Activated naive CD4-positive, alpha-beta T cell treated with anti-CD3 and anti-CD28 coated beads, Interleukin-2, amount 10 ng/mL, durations not matched to agents 7 days and 5 days (primary cell): ENCODE measurements around the gene BLACAT1.
"Not testable (repeated sequence)": the region's sequence is repeated elsewhere in the genome, so short reads cannot be mapped to it uniquely, and the experiment has no call there.

Source experiments
- CTCF ChIA-PET: fragments of 350-600 bp; sonication (Branson Sonifier 250); formaldehyde crosslinking; loops from one replicate; lab custom pipeline; 2021; ENCODE audit warnings: antibody characterized with exemption; lab: Charles Lee
- DNase-seq: peaks from one replicate; pipeline ENCODE4 v3.0.0-alpha.2; 2020
- H3K27ac Mint-ChIP-seq: one replicate; pipeline ENCODE4 v1.8.0; 2021; ENCODE audit warnings: mild to moderate bottlenecking, moderate library complexity, mixed read lengths
- H3K27me3 Mint-ChIP-seq: one replicate; pipeline ENCODE4 v1.8.0; 2021; ENCODE audit warnings: mild to moderate bottlenecking, mixed read lengths
- H3K36me3 Mint-ChIP-seq: one replicate; pipeline ENCODE4 v1.8.0; 2021; ENCODE audit warnings: mixed read lengths
- H3K4me1 Mint-ChIP-seq: one replicate; pipeline ENCODE4 v1.8.0; 2021; ENCODE audit warnings: mixed read lengths
- H3K4me3 Mint-ChIP-seq: one replicate; pipeline ENCODE4 v1.8.0; 2021; ENCODE audit warnings: mild to moderate bottlenecking, moderate library complexity, mixed read lengths
- H3K9me3 Mint-ChIP-seq: one replicate; pipeline ENCODE4 v1.8.0; 2021; ENCODE audit warnings: mixed read lengths

The BLACAT1 gene

GRCh38 chr1:205478985-205479384 lies 23.1 kb upstream of the BLACAT1 start:
- H3K36me3 Mint-ChIP-seq, H3K4me3 Mint-ChIP-seq, H3K27ac Mint-ChIP-seq, DNase-seq: not testable (repeated sequence)
- Mint-ChIP-seq H3K9me3 (peaks cover 15% of the 10 kb centered on the region), H3K4me1 (peaks cover 19% of the 10 kb centered on the region), H3K27me3 (peaks cover 54% of the 10 kb centered on the region)
- CTCF ChIA-PET: interaction anchor here (1.6 kb wide), 1 partner anchor 9 kb away, joined by 7 read pairs; no protein-coding TSS in a partner anchor

GRCh38 chr1:205477759-205478247 lies 22.0 kb upstream of the BLACAT1 start:
- Mint-ChIP-seq H3K4me3 (no peak overlapping the region), H3K36me3 (no peaks in the 10 kb centered on the region), H3K9me3 (peaks cover 15% of the 10 kb centered on the region), H3K27me3 (peaks cover 53% of the 10 kb centered on the region), H3K27ac (no peak overlapping the region), H3K4me1 (peaks cover 19% of the 10 kb centered on the region)
- CTCF ChIA-PET: interaction anchor here (0.9 to 1.6 kb wide), 3 partner anchors 10 to 181 kb away, joined by 3 to 7 read pairs (median 3); no protein-coding TSS in a partner anchor
- DNase-seq: no peak

- H3K36me3 Mint-ChIP-seq: no peaks in the 10 kb centered on the region
- H3K4me1 Mint-ChIP-seq: peaks cover 19% of the 10 kb centered on the region
- H3K27ac Mint-ChIP-seq: no peak overlapping the region
- H3K27me3 Mint-ChIP-seq: peaks cover 53% of the 10 kb centered on the region
- H3K9me3 Mint-ChIP-seq: peaks cover 15% of the 10 kb centered on the region
- H3K4me3 Mint-ChIP-seq: no peak overlapping the region
- CTCF ChIA-PET: interaction anchor here (0.7 to 0.9 kb wide), 3 partner anchors 11 to 181 kb away, joined by 3 read pairs; no protein-coding TSS in a partner anchor
- DNase-seq: no peak
Measured at GRCh38 chr1:205477121-205477758, 21.4 kb upstream of the BLACAT1 start.

- CTCF ChIA-PET: interaction anchor here (0.7 to 4.0 kb wide), 2 partner anchors 8 to 123 kb away, joined by 3 to 26 read pairs; no protein-coding TSS in a partner anchor
- peaks cover 51% of the 10 kb centered on the region for H3K27me3 Mint-ChIP-seq
- no peak for DNase-seq
Measured at GRCh38 chr1:205476648-205477047, 20.8 kb upstream of the BLACAT1 start.

GRCh38 chr1:205475855-205476254 lies 20.0 kb upstream of the BLACAT1 start:
- H3K36me3 Mint-ChIP-seq: no peaks in the 10 kb centered on the region
- H3K9me3 Mint-ChIP-seq: peaks cover 15% of the 10 kb centered on the region
- no peak overlapping the region for H3K4me3 Mint-ChIP-seq
- H3K27me3 Mint-ChIP-seq: peaks cover 43% of the 10 kb centered on the region
- peaks cover 12% of the 10 kb centered on the region for H3K4me1 Mint-ChIP-seq
- no peak overlapping the region for H3K27ac Mint-ChIP-seq
- DNase-seq: no peak
- CTCF ChIA-PET: interaction anchor here (0.7 to 4.0 kb wide), 4 partner anchors 9 to 122 kb away, joined by 3 to 26 read pairs (median 4); no protein-coding TSS in a partner anchor

More at GRCh38 chr1:205476648-205477047, 20.8 kb upstream of the BLACAT1 start:
- no peak overlapping the region for H3K4me3 Mint-ChIP-seq
- H3K27ac Mint-ChIP-seq: no peak overlapping the region
- peaks cover 19% of the 10 kb centered on the region for H3K4me1 Mint-ChIP-seq
- H3K36me3 Mint-ChIP-seq: no peaks in the 10 kb centered on the region
- peaks cover 15% of the 10 kb centered on the region for H3K9me3 Mint-ChIP-seq

GRCh38 chr1:205474571-205474970 lies 18.7 kb upstream of the BLACAT1 start:
- DNase-seq: no peak
- Mint-ChIP-seq H3K4me3 (no peak overlapping the region), H3K27ac (no peak overlapping the region), H3K27me3 (peaks cover 34% of the 10 kb centered on the region), H3K4me1 (peaks cover under 1% of the 10 kb centered on the region), H3K36me3 (no peaks in the 10 kb centered on the region), H3K9me3 (peaks cover 15% of the 10 kb centered on the region)
- CTCF ChIA-PET: interaction anchor here (4.0 kb wide), 1 partner anchor 11 kb away, joined by 26 read pairs; no protein-coding TSS in a partner anchor

GRCh38 chr1:205473966-205474365 lies 18.1 kb upstream of the BLACAT1 start:
- CTCF ChIA-PET: interaction anchor here (4.0 kb wide), 1 partner anchor 11 kb away, joined by 26 read pairs; no protein-coding TSS in a partner anchor
- H3K9me3 Mint-ChIP-seq: peaks cover 15% of the 10 kb centered on the region
- no peaks in the 10 kb centered on the region for H3K4me1 Mint-ChIP-seq
- DNase-seq: no peak
- H3K27me3 Mint-ChIP-seq: peaks cover 38% of the 10 kb centered on the region
- no peak overlapping the region for H3K27ac Mint-ChIP-seq
- no peak overlapping the region for H3K4me3 Mint-ChIP-seq
- no peaks in the 10 kb centered on the region for H3K36me3 Mint-ChIP-seq

GRCh38 chr1:205473475-205473874 lies 17.6 kb upstream of the BLACAT1 start:
- CTCF ChIA-PET: interaction anchor here (4.0 kb wide), 1 partner anchor 12 kb away, joined by 26 read pairs; no protein-coding TSS in a partner anchor
- Mint-ChIP-seq H3K9me3 (peaks cover 15% of the 10 kb centered on the region), H3K27ac (no peak overlapping the region), H3K27me3 (peaks cover 39% of the 10 kb centered on the region), H3K36me3 (no peaks in the 10 kb centered on the region), H3K4me3 (no peak overlapping the region), H3K4me1 (no peaks in the 10 kb centered on the region)
- DNase-seq: no peak

- Mint-ChIP-seq H3K9me3 (peaks cover 15% of the 10 kb centered on the region), H3K4me1 (no peaks in the 10 kb centered on the region), H3K36me3 (no peaks in the 10 kb centered on the region), H3K4me3 (no peak overlapping the region), H3K27me3 (peaks cover 39% of the 10 kb centered on the region), H3K27ac (no peak overlapping the region)
- CTCF ChIA-PET: interaction anchor here (4.0 kb wide), 1 partner anchor 12 kb away, joined by 26 read pairs; no protein-coding TSS in a partner anchor
- DNase-seq: no peak
Measured at GRCh38 chr1:205472737-205473441, 17.0 kb upstream of the BLACAT1 start.

GRCh38 chr1:205470131-205470530 lies 14.3 kb upstream of the BLACAT1 start:
- Mint-ChIP-seq H3K9me3 (peaks cover 7% of the 10 kb centered on the region), H3K36me3 (no peaks in the 10 kb centered on the region), H3K27me3 (peaks cover 66% of the 10 kb centered on the region), H3K4me3 (no peak overlapping the region), H3K4me1 (no peaks in the 10 kb centered on the region), H3K27ac (no peak overlapping the region)
- no peak for DNase-seq
- CTCF ChIA-PET: interaction anchor here (1.8 kb wide), 1 partner anchor 15 kb away, joined by 5 read pairs; no protein-coding TSS in a partner anchor

GRCh38 chr1:205466595-205467220 lies 10.9 kb upstream of the BLACAT1 start:
- H3K4me3 Mint-ChIP-seq: no peak overlapping the region
- H3K27me3 Mint-ChIP-seq: peaks cover 41% of the 10 kb centered on the region
- H3K4me1 Mint-ChIP-seq: no peaks in the 10 kb centered on the region
- H3K9me3 Mint-ChIP-seq: no peaks in the 10 kb centered on the region
- H3K36me3 Mint-ChIP-seq: no peaks in the 10 kb centered on the region
- no peak overlapping the region for H3K27ac Mint-ChIP-seq
- DNase-seq: no peak
- CTCF ChIA-PET: interaction anchor here (0.6 to 1.4 kb wide), 4 partner anchors 11 to 521 kb away, joined by 3 to 7 read pairs (median 3); no protein-coding TSS in a partner anchor

GRCh38 chr1:205465392-205465791 lies 9.5 kb upstream of the BLACAT1 start:
- H3K36me3 Mint-ChIP-seq: no peaks in the 10 kb centered on the region
- no peak overlapping the region for H3K27ac Mint-ChIP-seq
- peaks cover 48% of the 10 kb centered on the region for H3K27me3 Mint-ChIP-seq
- CTCF ChIA-PET: interaction anchor here (1.4 to 3.5 kb wide), 2 partner anchors 20 kb away, joined by 7 to 13 read pairs; no protein-coding TSS in a partner anchor
- DNase-seq: no peak
- H3K4me3 Mint-ChIP-seq: no peak overlapping the region
- H3K9me3 Mint-ChIP-seq: no peaks in the 10 kb centered on the region
- H3K4me1 Mint-ChIP-seq: no peaks in the 10 kb centered on the region

GRCh38 chr1:205458777-205459566 lies 3.1 kb upstream of the BLACAT1 start:
- Mint-ChIP-seq H3K9me3 (no peaks in the 10 kb centered on the region), H3K4me3 (no peak overlapping the region), H3K27me3 (peaks cover 70% of the 10 kb centered on the region), H3K36me3 (no peaks in the 10 kb centered on the region), H3K4me1 (peaks cover 13% of the 10 kb centered on the region), H3K27ac (no peak overlapping the region)
- peak; percentile 74 for DNase-seq
- CTCF ChIA-PET: interaction anchor here (0.9 to 1.7 kb wide), 4 partner anchors 26 to 30 kb away, joined by 5 to 7 read pairs (median 6); no protein-coding TSS in a partner anchor
